ENCODE measurements around the gene FLT1.

The FLT1 gene

GRCh38 chr13:28485996-28486543, 8.9 kb downstream of the FLT1 start:
- DNase-seq: no peak

- no peak for DNase-seq
Observed at GRCh38 chr13:28485551-28485950, 9.4 kb downstream of the FLT1 start.

GRCh38 chr13:28485097-28485496, 9.8 kb downstream of the FLT1 start:
- DNase-seq: no peak

- peak; percentile 57 for DNase-seq
Observed at GRCh38 chr13:28483313-28483931, 11.5 kb downstream of the FLT1 start.

GRCh38 chr13:28479005-28479404, 15.9 kb downstream of the FLT1 start:
- no peak for DNase-seq

- no peak for DNase-seq
Observed at GRCh38 chr13:28478127-28478526, 16.8 kb downstream of the FLT1 start.

- no peak for DNase-seq
Observed at GRCh38 chr13:28477709-28477973, 17.3 kb downstream of the FLT1 start.

GRCh38 chr13:28476919-28477708, 17.8 kb downstream of the FLT1 start:
- DNase-seq: peak; percentile 77

- no peak for DNase-seq
Observed at GRCh38 chr13:28475916-28476725, 18.8 kb downstream of the FLT1 start.

- DNase-seq: no peak
Observed at GRCh38 chr13:28474491-28475134, 20.3 kb downstream of the FLT1 start.

GRCh38 chr13:28473044-28473443, 21.9 kb downstream of the FLT1 start:
- DNase-seq: no peak

- DNase-seq: peak; percentile 29
Observed at GRCh38 chr13:28471421-28471820, 23.5 kb downstream of the FLT1 start.

- no peak for DNase-seq
Observed at GRCh38 chr13:28470296-28470695, 24.6 kb downstream of the FLT1 start.

- DNase-seq: no peak
Observed at GRCh38 chr13:28469316-28469715, 25.6 kb downstream of the FLT1 start.

GRCh38 chr13:28468023-28468915, 26.7 kb downstream of the FLT1 start:
- no peak for DNase-seq

- DNase-seq: no peak
Observed at GRCh38 chr13:28467034-28467433, 27.9 kb downstream of the FLT1 start.

- DNase-seq: no peak
Observed at GRCh38 chr13:28466151-28466550, 28.8 kb downstream of the FLT1 start.

GRCh38 chr13:28464861-28465460, 30.0 kb downstream of the FLT1 start:
- DNase-seq: no peak

- no peak for DNase-seq
Observed at GRCh38 chr13:28463481-28463880, 31.4 kb downstream of the FLT1 start.

GRCh38 chr13:28459911-28460310, 35.0 kb downstream of the FLT1 start:
- DNase-seq: no peak

- no peak for DNase-seq
Observed at GRCh38 chr13:28458608-28459007, 36.3 kb downstream of the FLT1 start.

- DNase-seq: no peak
Observed at GRCh38 chr13:28458051-28458450, 36.9 kb downstream of the FLT1 start.

Measured in NCI-H526 treated with DMSO at 0.1 percent for 48 hours (cell line).